Suprapubic skin (tissue), 3 donors: Measurements from ENCODE around the gene PLOD2.

ENCODE experiments used
- CTCF ChIP-seq, 2 donors: fragments of 200-600 bp in 1 of 2; fragments of 450-650 bp in 1 of 2; sonication (generic) in 1 of 2; IDR thresholded peaks; one replicate each; pipeline ENCODE4 v1.5.1; 2016 to 2019; ENCODE audit warnings: antibody characterized with exemption in 2 of 2, mild to moderate bottlenecking in 1 of 2, moderate library complexity in 1 of 2
- POLR2AphosphoS5 ChIP-seq, 3 donors: sonication (generic); formaldehyde crosslinking; IDR thresholded peaks; one replicate each; pipeline ENCODE4 v1.6.1; 2017; ENCODE audit warnings: antibody characterized with exemption in 3 of 3

- TF ChIP-seq CTCF (IDR thresholded peaks at IDR 0.05), result no peak
- no peak for TF ChIP-seq POLR2AphosphoS5 (IDR thresholded peaks at IDR 0.05)
Measured at GRCh38 chr3:146195030-146195429, 34.0 kb upstream of the PLOD2 start.
